GM08714 (cell line): ENCODE results near the gene HOXD13.

Experiments used
- H3K4me3 ChIP-seq: fragments of 200-500 bp; sonication (Bioruptor generic); 2 replicates; pipeline ENCODE4 v1.5.1; 2014; ENCODE audit warnings: mild to moderate bottlenecking, low read length, inconsistent platforms
- ZNF274 ChIP-seq: IDR thresholded peaks from 2 replicates; pipeline ENCODE4 v1.6.1; 2012; ENCODE audit warnings: mild to moderate bottlenecking, low read depth, low read length

HOXD13 gene

GRCh38 chr2:176140513-176141317 is 48.2 kb downstream of the HOXD13 start:
- no peak for TF ChIP-seq ZNF274
- H3K4me3 ChIP-seq = peak overlapping the region; percentile 41; the same call in 1 of the 2 replicates

- no peak for TF ChIP-seq ZNF274
- H3K4me3 ChIP-seq = no peak overlapping the region
These were observed 49.8 kb downstream of the HOXD13 start for GRCh38 chr2:176142281-176142680.
